Keratinocyte (primary cell): ENCODE measurements around the gene MAMDC2. TPM values are rescaled to one million over a fixed set of nuclear protein-coding genes. Genes with fewer than 3 reads are reported as not detected.

Source experiments
- DNase-seq: peaks from one replicate; pipeline ENCODE4 v3.0.0-alpha.2; 2011; ENCODE audit warnings: low read depth, missing footprints, low spot score
- FAIRE-seq: peaks from 2 replicates; lab custom pipeline; 2011; peaks lifted over from hg19 to GRCh38; lab: Jason Lieb, UNC
- H2AFZ ChIP-seq: 2 replicates; pipeline ENCODE4 v1.6.0; 2012; ENCODE audit warnings: low read length, control low read depth, inconsistent platforms; ENCODE audit not compliant: control insufficient read depth
- H3K27ac ChIP-seq: 2 replicates; pipeline ENCODE4 v1.5.1; 2011; ENCODE audit warnings: low read length; ENCODE audit not compliant: control insufficient read depth, insufficient read depth
- H3K27me3 ChIP-seq: 3 replicates; pipeline ENCODE4 v1.6.0; 2011; ENCODE audit warnings: low read length; ENCODE audit not compliant: control insufficient read depth, insufficient read depth; ENCODE audit errors: extremely low read depth
- H3K36me3 ChIP-seq, 2 experiments: 2 replicates in 1 of 2; 3 replicates in 1 of 2; pipeline ENCODE4 v1.5.1; 2011; ENCODE audit warnings: low read length in 2 of 2, mild to moderate bottlenecking in 1 of 2; ENCODE audit not compliant: control insufficient read depth in 2 of 2, insufficient read depth in 2 of 2; ENCODE audit errors: extremely low read depth in 1 of 2
- H3K4me1 ChIP-seq: 3 replicates; pipeline ENCODE4 v1.5.1; 2011; ENCODE audit warnings: low read length; ENCODE audit not compliant: control insufficient read depth, insufficient read depth; ENCODE audit errors: extremely low read depth
- H3K4me2 ChIP-seq: 3 replicates; pipeline ENCODE4 v1.6.0; 2011; ENCODE audit warnings: low read depth, low read length; ENCODE audit not compliant: control insufficient read depth, insufficient read depth; ENCODE audit errors: extremely low read depth
- H3K4me3 ChIP-seq, 3 experiments: fragments of 200-600 bp in 1 of 3; sonication (generic) in 1 of 3; 2 replicates in 2 of 3; 3 replicates in 1 of 3; pipeline ENCODE4 v1.5.1; 2011 to 2016; ENCODE audit warnings: low read length in 3 of 3, mild to moderate bottlenecking in 3 of 3, control low read depth in 2 of 3, inconsistent platforms in 1 of 3, low read depth in 1 of 3, mixed read lengths in 1 of 3, mixed run types in 1 of 3, moderate library complexity in 1 of 3; ENCODE audit not compliant: control insufficient read depth in 2 of 3, insufficient read depth in 2 of 3; ENCODE audit errors: extremely low read depth in 1 of 3
- H3K79me2 ChIP-seq: 2 replicates; pipeline ENCODE4 v1.6.0; 2012; ENCODE audit warnings: low read length; ENCODE audit not compliant: control insufficient read depth, insufficient read depth
- H3K9ac ChIP-seq: 3 replicates; pipeline ENCODE4 v1.6.0; 2011; ENCODE audit warnings: low read length; ENCODE audit not compliant: control insufficient read depth, insufficient read depth; ENCODE audit errors: extremely low read depth
- H3K9me1 ChIP-seq: 3 replicates; pipeline ENCODE4 v1.6.0; 2011; ENCODE audit warnings: low read length; ENCODE audit not compliant: control insufficient read depth, insufficient read depth; ENCODE audit errors: extremely low read depth
- H3K9me3 ChIP-seq: 2 replicates; pipeline ENCODE4 v1.5.1; 2012; ENCODE audit warnings: low read depth, low read length; ENCODE audit not compliant: control insufficient read depth
- H4K20me1 ChIP-seq: 3 replicates; pipeline ENCODE4 v1.6.0; 2011; ENCODE audit warnings: low read length; ENCODE audit not compliant: control insufficient read depth, insufficient read depth; ENCODE audit errors: extremely low read depth
- CTCF ChIP-seq, 3 experiments: IDR thresholded peaks in 1 of 3; conservative IDR thresholded peaks in 1 of 3; optimal IDR thresholded peaks in 1 of 3; 2 replicates in 2 of 3; 3 replicates in 1 of 3; pipeline versions ENCODE3 to v1.5.1; 2011; ENCODE audit warnings: low read length in 3 of 3, mild to moderate bottlenecking in 3 of 3, moderate library complexity in 2 of 3, control low read depth in 1 of 3, inconsistent platforms in 1 of 3; ENCODE audit not compliant: insufficient read depth in 2 of 3; ENCODE audit errors: extremely low read depth in 1 of 3
- EZH2 ChIP-seq: IDR thresholded peaks from one replicate; pipeline ENCODE4 v1.6.1; 2012; ENCODE audit warnings: inconsistent platforms, mild to moderate bottlenecking, low read length, moderate library complexity
- dilution Hi-C: fragments of 300-500 bp; cut with MboI; formaldehyde crosslinking; loops from one replicate; pipeline ENCODE4 v1.7.0; 2020; ENCODE audit warnings: low sequenced_read_pairs; ENCODE audit not compliant: extremely low pct_ligation_motif_present
- polyA plus RNA-seq, 5 experiments: library from polyadenylated mRNA; depleted of rRNA in 3 of 5; stranded (reverse) in 3 of 5; stranded (forward) in 1 of 5; unstranded in 1 of 5; fragments of >200 nt; gene quantifications; 1 replicate in 1 of 5; 2 replicates in 3 of 5; 3 replicates in 1 of 5; pipeline versions ENCODE4 v1.2.1 to v1.2.3, GENCODE V29; 2011 to 2012; ENCODE audit warnings: missing spikeins in 2 of 5, low read depth in 1 of 5, low replicate concordance in 1 of 5

Gene MAMDC2
- polyA plus RNA-seq, 1 donor (not counting 4 experiments of a cell fraction or from before 2014, with no cell fraction given) = 4.2 TPM

GRCh38 chr9:70156729-70157128, 113.1 kb downstream of the MAMDC2 start:
- H3K9me3 ChIP-seq = no peaks in the 10 kb centered on the region
- DNase-seq = no peak
- H3K27me3 ChIP-seq = no peaks in the 10 kb centered on the region
- no peak overlapping the region for H3K4me2 ChIP-seq
- no peak overlapping the region for H3K4me3 ChIP-seq
- H3K36me3 ChIP-seq = no peaks in the 10 kb centered on the region
- H2AFZ ChIP-seq = no peak overlapping the region
- dilution Hi-C loops = no loop called here
- no peaks in the 10 kb centered on the region for H3K79me2 ChIP-seq
- no peak for FAIRE-seq
- no peaks in the 10 kb centered on the region for H3K9me1 ChIP-seq
- H3K9ac ChIP-seq = no peak overlapping the region
- H3K27ac ChIP-seq = no peak overlapping the region
- TF ChIP-seq EZH2 (no peak), CTCF (optimal IDR thresholded peaks at IDR 0.05 in 1 of 3, IDR thresholded peaks at IDR 0.05 in 1 of 3, conservative IDR thresholded peaks at IDR 0.05 in 1 of 3; ENCODE audit: extremely low read depth in 1 of 3, insufficient read depth in 2 of 3, low read length in 3 of 3) (no peak)
- no peaks in the 10 kb centered on the region for H3K4me1 ChIP-seq
- no peaks in the 10 kb centered on the region for H4K20me1 ChIP-seq

GRCh38 chr9:70159630-70160029, 116.0 kb downstream of the MAMDC2 start:
- dilution Hi-C loops = no loop called here
- Histone ChIP-seq H3K9ac (no peak overlapping the region), H3K9me1 (no peaks in the 10 kb centered on the region), H3K4me1 (no peaks in the 10 kb centered on the region), H2AFZ (no peak overlapping the region), H3K27me3 (no peaks in the 10 kb centered on the region), H3K27ac (no peak overlapping the region), H3K36me3 (no peaks in the 10 kb centered on the region), H4K20me1 (no peaks in the 10 kb centered on the region), H3K9me3 (no peaks in the 10 kb centered on the region), H3K4me3 (no peak overlapping the region), H3K79me2 (no peaks in the 10 kb centered on the region), H3K4me2 (no peak overlapping the region)
- FAIRE-seq (no peak), DNase-seq (no peak)
- TF ChIP-seq CTCF (optimal IDR thresholded peaks at IDR 0.05 in 1 of 3, IDR thresholded peaks at IDR 0.05 in 1 of 3, conservative IDR thresholded peaks at IDR 0.05 in 1 of 3; ENCODE audit: extremely low read depth in 1 of 3, insufficient read depth in 2 of 3, low read length in 3 of 3) = no peak
- TF ChIP-seq EZH2 = no peak
